HL-60 (cell line): Measurements from ENCODE around the gene MYO3B.

ENCODE experiments used
- GABPA ChIP-seq: IDR thresholded peaks from 2 replicates; pipeline ENCODE4 v1.6.1; 2012; ENCODE audit warnings: low read depth
- POLR2AphosphoS5 ChIP-seq: IDR thresholded peaks from 2 replicates; pipeline ENCODE4 v1.6.1; 2012; ENCODE audit warnings: low read depth

GRCh38 chr2:170475878-170476277 lies 297.9 kb downstream of the MYO3B start:
- TF ChIP-seq POLR2AphosphoS5 = no peak
- TF ChIP-seq GABPA = no peak
